Tibial nerve (tissue), 3 donors: ENCODE results near the gene ARHGAP26.

Experiments used
- EP300 ChIP-seq, 2 donors: sonication (generic); formaldehyde crosslinking; IDR thresholded peaks; one replicate each; pipeline ENCODE4 v1.6.1; 2017; ENCODE audit warnings: antibody characterized with exemption in 2 of 2, mild to moderate bottlenecking in 1 of 2
- POLR2A ChIP-seq, 2 donors: fragments of 450-650 bp; IDR thresholded peaks; one replicate each; pipeline ENCODE4 v1.6.1; 2017; ENCODE audit warnings: antibody characterized with exemption in 2 of 2, mild to moderate bottlenecking in 2 of 2, moderate library complexity in 2 of 2

- TF ChIP-seq POLR2A (IDR thresholded peaks at IDR 0.05), result no peak
- peak in 1 of 2 donors; percentile 64 for TF ChIP-seq EP300 (IDR thresholded peaks at IDR 0.05)
Measured at GRCh38 chr5:143235423-143235822, 465.2 kb downstream of the ARHGAP26 start.
